GM18519 (cell line): ENCODE measurements around the gene CNP.

ENCODE experiments used
- ATAC-seq: cut with Tn5 transposase; IDR thresholded peaks from one replicate; pipeline ENCODE4 v1.9.1; 2021; ENCODE audit warnings: mild to moderate bottlenecking, moderate library complexity; ENCODE audit not compliant: unreplicated experiment, low FRiP score

The CNP gene

DNA sequence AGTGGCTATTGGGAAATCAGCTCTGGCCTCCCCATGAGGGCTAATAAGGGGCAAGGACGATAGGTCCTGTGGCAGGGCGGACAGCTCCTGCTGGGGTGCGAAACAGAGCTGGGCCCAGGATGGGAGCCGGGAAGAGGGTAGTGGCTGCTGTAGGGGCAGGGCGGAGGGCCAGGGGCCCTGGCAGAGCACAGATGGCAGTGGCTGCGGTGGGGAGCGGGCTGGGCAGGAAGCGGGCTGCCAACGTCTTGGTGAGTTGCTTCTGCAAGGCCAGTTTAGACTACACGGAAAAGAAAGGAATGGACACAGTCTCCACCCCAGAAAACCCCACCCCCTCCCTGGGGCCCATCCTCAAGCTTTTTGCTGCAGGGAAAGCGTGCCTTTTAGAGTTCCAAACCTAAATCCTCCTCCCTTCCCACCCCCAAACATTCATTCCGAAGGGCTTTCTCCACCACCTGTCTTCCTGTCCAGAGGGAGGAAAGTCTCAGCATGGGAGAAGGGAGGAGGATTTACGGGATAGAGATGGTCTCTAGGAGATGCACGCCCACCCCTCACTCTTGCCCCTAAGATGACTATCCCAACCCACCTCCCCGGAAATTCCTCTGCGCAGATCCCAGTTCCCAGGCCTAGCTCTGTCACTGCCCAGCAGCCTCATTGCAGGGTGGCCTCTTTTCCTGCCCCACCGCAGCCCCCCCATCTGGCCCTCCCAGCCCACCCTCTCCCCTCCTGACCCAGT lies 60.4 kb downstream of the CNP start:
- no peak for ATAC-seq
